G401.6 (cell line): ENCODE measurements around the gene S1PR3.
"Not testable (repeated sequence)": the region's sequence is repeated elsewhere in the genome, so short reads cannot be mapped to it uniquely, and the experiment has no call there.

Experiments used
- FAIRE-seq: peaks from 2 replicates; lab custom pipeline; 2012; peaks lifted over from hg19 to GRCh38; lab: Jason Lieb, UNC

S1PR3 gene

DNA sequence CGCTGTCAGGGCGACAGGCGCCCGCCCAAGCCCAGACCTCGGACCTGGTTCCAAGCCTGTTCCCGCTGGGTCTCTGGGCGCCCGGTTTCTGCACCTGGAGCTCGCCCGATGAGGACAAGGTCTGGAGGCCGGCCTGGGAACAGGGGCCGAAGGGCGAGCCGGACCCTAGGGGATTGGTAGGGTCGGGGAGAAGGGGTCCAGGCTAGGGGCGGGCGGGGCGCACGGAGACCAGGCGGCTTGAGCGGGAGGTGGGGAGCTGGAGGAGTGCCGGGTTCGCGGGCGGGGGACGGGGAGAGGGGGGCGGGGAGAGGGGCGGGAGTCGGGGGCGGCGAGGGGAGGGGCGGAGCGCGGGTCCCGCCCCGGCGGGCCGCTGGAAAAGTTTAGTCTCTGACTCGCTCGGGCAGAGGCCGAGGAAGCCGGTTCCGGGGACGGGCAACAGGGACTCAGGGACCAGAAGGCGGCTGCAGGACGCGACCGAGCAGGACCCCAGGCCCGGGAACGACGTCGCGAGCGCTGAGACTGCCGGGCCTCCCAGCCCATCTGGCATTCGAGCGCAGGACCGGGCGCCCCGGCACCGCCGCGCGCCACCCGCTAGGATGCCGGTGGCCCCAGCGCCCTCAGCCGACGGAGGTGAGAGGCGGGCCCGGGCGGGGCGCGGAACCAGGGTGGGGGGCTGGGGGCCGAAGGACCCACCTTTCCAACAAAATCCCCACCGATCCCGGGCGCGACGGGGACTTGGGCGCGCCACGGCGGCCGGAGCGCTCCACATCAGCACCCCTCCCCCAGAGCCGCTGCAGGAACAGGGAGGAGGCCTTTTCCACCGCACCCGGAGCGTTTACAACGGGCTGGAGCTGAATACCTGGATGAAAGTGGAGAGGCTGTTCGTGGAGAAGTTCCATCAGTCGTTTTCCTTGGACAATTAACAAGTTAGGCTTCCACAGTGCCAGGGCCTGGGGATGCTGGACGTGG, at the start of gene S1PR3:
Gene S1PR3 (plus strand): TSS at position 403 of the 969 bp plus-strand sequence. CDS start 9,733 bp downstream, outside the sequence.
- FAIRE-seq = no peak

DNA sequence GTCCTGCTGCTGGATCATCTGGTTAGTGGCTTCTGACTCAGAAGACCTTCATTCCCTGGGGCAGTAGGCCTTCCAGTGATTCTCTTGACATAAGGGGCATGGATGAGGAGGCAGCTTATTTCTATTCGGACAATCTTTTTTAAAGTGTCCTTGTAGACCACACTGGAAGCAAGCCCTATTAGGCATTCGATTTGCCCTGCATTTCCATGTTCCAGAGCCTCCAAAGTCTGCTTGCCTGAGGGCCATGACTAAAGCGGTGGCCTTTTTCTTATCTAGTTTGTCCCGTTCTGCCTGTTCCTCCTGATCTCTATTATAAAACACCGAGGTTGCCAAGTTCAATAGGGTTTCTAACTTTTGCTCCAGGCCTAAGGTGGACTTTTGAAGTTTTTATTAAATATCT, 49.7 kb upstream of the S1PR3 start:
- FAIRE-seq = not testable (repeated sequence)

DNA sequence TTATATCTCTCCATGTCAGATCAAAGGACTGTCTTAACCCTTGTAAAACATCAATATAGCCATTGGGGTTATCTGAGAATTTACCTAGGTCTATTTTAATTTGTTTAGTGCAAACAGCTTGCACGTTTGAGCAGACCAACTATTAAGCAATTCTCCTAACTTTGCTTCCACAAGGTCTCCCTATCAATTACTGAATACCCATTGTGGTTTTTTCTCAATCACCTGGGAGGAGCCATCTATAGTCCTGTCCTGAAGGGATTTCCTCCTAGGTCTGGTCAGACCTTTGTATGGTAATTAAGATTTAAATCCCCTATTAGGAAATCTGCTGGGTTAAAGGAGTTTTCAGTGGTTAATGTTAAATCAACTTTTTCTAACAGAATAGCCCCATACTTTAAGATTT, 48.9 kb upstream of the S1PR3 start:
- FAIRE-seq = no peak

DNA sequence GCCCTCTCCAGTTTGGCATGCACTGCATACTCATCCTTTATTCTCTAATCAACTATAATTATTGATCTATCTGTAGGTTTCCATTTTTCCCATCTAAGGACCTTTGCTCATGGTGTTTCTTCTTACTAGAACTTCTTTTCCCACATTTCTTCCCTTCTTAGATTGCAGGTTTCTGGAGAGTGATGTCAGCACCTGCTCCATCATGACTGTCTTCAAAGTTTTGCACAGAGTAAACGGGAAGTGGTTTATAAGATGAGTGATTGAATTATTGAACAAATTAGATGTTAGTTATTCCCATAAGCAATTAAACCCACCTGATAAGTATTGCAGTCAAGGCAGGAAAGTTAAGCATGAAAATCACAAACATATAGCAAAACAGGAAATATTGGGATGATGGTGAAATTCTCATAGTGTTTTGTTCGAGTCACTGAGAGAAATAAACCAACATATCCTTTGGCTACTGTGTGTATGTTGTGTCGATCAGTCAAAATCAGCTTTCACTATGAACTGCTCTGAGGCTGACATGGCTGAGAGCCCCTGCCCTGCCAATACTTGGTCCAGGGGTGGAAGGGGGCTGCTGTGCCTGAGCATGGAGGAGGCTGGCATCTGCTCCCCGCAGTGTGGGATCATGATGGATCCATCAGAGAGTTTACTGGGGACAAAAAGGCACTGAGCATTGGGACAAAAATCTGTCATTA, 45.5 kb upstream of the S1PR3 start:
- no peak for FAIRE-seq

DNA sequence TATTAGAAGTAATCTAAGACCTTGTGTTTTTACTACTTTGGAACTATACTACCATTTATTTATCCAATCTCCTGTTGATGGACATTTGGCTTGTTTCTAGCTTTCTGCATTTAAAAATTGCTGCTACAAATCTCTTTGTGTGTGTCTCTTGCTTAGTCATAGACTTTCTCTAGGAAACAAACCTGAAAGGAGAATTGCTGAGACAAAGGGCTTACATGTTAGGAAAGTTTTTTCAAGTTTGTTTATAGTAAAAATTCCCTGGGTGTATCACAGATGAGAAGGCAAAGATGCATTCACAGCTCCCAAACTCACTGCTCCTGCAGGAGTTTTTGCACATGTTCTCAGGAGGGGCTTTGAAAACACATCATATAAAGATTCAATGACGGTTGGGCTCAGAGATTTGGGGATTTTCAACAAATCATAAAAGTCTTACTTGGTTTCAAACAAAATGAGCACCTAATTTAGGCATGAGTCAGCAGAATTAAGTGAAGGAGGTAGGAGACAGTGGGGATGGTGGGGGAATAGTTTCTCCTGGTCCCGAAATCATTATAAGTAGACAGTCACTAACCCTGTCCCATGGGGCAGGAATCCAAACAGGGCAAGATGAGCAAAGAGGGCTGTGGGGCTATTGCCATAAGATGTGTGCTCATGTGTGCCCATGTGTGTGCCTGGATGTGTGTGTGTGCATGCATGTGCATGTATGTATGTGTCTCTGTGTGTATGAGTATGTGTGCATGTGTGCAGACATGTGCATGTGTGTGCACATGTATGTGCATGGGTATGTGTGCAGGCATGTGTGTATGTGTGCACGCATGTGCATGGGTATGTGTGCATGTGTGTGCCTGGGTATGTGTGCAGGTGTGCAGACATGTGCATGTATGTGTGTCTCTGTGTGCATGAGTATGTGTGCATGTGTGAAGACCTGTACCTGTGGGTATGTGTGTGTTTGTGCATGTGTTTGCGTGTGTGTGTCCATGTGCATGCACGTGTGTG, 43.4 kb upstream of the S1PR3 start:
- no peak for FAIRE-seq

DNA sequence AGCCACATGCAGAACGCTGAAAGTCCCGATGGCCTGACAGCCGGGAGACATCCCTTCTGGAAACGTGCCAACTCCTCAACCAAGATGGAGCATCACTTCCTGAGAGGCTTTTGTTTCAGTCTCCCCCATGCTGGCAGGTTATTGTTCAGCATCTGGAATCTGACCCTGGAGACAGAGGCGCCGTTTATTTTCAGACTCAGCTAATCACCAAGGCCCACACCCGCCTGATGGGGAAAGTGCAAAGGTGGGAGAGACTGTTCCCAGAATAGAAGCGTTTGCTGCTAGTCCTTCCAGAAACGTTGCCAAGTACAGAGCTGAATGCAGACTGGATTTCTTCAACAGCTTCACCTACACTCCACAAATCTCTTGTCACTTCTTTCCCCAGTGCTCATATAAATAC, 41.8 kb upstream of the S1PR3 start:
- no peak for FAIRE-seq

DNA sequence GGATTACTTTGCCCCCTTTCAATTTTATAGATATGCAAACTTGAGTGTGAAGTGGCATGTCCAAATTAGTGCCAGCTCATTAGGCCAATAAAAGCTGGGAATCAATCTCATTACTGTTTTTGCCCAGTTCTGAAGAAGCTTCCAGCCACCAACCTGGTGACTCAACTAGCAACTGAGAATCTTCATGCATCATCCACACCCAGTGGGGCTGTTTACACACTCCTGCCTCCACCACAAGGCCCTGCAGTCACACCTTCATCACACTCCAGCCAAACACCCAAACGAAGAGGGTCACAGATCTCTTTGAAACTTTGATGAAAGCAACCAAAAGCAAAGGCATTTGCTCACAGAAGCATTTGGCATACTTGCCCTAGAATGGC, 41.3 kb upstream of the S1PR3 start:
- FAIRE-seq = no peak

DNA sequence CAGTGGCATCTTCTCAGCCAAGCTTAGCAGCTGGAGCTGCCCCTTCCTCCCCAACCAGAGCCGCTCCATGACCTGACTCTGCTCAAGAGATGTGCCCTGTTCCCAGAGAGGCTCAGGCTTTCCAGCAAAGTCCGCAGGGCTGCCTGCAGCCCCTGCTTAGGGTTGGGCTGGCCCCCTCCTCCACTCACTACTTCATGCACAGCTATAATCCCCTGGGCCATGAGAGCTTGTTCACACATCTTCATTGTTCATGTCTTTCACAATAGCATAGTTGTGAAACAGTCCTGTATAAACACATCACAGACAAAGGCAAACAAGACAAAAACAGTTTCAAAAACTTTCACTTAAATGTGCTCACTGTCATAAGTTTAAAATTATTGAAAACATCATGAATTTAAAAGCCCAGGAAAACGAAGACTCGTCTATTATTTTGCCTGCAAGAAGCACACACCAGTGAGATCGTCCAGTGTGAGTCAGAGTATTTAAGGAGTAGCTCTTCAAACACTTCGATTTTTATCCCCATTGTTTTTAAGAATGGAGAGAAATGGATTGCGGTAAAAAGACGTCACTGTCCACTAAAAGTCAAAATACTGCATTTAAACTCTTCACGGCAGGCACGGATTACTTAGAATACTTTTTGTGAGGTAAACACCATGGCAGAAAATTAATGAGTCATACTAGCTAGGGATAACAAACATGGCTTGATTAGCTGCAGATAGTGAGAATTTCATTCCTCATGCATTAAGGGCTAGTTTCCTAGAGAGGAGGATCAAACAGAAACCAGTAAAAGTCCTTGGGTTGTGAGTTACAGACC, 40.7 kb upstream of the S1PR3 start:
- FAIRE-seq = no peak

DNA sequence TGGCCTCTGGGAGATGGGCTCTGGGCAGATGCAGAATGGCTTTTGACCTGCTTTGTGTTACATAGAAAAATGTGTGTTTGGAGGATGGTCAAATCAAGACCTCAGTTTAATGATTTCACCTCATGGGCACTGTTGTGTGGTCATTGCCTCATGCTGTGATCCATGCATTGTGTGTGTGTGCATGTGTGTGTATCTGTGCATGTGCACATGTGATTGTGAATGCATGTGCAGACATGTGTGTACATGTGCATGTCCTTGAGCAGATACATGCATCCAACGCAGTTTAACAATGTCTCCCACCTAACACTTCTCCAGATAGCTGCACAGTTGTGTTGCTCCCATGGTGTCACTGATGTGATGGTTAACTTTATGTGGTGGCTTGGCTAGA, 40.1 kb upstream of the S1PR3 start:
- FAIRE-seq = no peak

DNA sequence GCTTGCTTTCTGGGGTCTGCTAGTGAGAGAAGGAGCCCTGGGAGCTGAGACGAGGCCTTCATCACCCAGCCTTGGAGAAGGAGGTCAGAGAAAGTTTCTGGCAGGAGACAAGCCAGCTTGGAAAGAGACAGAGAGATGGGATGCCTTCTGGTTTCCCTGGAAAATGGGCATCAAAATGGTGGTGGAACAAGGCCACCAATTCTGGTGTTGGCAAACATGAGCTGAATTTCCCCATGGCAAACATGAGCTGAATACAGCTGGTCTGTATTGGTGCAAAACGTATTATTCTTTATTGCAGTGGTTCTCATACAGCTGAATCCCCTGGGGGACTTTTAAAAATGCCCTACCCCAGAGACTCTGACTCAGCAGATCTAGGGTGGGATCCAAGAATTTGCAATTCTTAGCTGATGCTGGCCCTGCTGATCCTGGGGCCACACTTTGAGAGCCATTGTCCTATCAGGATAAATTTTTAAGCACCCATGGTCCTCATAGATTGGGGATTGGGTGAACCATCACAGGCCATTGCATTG, 39.1 kb upstream of the S1PR3 start:
- FAIRE-seq = no peak

DNA sequence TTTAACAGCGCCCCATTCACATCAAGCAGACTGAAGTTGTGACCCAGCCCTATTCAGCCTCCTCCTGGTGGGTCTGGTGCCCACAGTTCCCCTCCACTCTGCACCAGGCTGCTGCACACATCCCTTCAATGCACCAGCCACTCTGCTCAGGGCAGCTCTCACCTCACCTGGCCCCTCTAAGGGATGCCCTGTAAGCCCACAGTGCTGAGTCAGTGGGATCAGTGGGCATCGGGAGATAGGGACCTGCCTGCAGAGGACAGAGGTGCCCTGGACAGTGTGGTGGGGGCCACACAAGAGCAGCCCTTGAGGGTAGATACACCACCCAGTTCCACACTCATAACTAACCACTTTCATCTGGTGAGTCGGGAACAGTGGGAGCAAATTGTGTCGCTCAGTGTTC, 38.3 kb upstream of the S1PR3 start:
- FAIRE-seq = no peak

DNA sequence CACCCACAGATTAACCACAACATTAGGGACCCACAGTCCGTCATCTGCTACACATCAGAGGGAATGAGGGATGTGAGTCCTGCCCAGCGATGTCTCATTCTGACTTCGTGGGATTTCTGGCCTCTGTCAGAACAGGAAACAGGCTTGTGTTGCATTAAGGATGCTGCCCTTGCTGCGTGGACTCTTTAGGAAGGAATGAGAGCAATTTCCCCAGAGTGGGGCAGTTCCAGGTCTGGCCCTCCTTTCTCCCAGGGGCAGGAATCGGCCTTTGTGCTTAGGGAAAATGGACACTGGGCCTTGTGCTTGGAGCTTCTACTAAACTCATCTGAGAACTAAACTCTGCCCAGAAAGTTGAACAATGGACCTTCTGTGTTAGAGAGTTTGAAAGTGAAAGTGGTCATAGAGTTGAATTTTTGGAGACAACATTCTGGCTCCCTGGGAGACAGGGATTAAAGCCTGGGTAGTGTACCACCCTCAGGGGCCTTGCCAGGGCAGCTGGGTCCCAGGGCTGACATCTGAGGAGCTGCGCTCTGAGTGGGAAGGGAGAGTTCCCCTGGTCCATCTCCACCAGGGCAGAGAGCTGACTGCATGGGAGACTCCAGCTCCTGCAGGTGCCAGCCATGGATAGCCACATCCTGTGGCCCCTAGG, 37.8 kb upstream of the S1PR3 start:
- FAIRE-seq = no peak

DNA sequence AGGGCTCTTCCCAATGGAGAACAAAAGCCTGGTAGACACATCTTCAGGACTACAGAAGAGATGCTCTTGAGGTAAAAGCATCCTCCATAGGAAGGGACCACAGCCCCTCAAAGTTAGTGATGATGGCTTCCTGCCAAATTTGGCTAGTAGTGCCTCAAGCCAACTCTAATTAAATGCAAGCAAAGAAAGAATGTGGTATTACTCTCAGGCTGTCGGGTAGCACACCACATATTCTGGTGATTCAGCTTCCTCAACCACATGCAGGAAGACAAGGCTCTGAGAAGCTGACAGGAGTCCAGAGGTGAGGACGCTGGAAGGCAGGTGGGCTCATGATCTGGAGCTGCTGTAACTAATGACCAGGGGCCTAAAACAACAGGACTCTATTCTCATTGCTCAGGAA, 37.2 kb upstream of the S1PR3 start:
- no peak for FAIRE-seq

DNA sequence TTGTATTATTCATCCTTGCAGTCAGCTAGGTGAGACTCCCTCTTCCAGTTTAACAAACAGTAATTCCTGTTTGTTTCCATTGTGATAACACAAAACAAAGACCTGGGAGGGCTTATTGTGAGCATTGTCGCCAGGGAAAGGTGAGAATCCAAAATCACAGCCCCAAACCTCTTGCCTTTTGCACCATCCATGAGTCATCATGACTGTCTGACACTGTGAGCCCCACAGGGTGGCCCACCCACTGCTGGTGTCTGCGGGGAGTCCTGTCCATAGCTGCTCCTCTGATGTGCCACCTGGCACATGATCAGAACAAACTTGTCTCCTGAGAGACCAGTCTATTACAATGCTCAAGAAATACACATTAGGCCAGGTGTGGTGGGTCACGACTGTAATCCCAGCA, 33.7 kb upstream of the S1PR3 start:
- FAIRE-seq = no peak

DNA sequence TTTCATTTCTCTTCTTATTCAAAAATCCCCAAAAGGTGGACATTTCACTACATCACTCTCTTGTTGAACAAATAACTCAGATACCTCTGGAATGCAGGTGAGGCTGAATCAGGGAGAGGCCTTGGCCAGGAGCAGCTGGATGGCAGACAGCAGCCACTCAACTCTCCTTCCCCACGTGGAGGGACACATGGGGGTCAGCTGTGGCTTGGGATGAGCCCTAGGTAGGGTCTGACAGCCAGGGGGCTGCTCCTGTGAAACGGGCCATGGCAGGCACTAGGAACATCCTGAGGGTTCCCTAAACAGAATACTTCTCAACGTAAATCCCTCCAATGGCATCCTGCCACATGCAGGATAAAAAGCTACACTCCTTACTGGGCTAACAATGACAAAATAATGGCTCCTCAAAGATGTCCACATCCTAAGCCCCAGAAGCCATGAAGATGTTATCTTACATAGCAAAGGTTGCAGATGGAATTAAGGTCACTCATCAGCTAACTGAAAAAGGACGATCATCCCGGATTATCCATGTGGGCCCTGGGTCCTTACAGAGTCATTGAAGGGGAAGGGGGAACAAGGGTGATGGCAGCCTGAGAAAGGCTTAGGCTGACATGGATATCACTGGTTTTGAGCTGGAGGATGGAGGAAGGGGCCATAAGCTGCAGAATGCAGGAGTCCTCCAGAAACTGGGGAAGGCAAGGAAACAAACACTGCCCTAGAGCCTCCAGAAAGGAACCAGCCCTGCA, 31.4 kb upstream of the S1PR3 start:
- no peak for FAIRE-seq

DNA sequence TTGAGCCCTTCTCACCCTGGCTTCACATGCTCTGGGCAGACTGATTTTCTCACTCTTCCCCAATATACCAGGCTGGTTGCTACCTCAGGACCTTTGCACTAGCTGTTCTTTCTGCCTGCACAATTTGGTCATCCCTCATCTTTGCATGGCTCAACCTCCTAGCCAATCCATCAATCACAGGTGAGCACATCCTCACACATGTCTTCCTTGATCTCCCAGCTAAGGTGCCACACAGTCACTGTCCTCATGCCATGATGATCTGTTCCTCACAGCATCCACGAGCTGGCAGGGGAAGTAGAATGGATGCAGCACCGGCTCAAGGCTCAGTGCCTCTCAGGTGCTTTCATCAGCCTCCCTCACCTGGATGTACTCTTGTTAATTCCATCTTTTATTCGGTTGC, 30.6 kb upstream of the S1PR3 start:
- no peak for FAIRE-seq

DNA sequence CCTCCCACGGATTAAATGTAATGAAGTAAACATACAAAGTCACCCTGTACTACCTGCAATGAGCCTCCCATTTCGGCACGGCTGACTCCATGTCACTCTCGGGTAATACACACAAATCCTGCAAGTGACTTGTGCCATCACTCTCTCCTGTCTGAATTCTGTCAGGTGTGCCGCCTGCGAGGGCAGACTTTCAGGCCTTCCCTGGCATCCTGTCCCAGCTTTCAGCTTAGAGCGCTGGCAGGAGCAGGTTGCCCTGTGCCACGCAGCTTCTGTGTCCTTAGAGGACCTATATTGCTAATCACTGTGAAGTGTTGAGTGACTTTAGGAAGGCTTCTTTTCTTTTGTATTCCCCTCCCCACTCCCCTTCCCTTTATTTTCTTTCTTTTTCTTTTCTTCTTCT, 25.8 kb upstream of the S1PR3 start:
- FAIRE-seq = no peak

DNA sequence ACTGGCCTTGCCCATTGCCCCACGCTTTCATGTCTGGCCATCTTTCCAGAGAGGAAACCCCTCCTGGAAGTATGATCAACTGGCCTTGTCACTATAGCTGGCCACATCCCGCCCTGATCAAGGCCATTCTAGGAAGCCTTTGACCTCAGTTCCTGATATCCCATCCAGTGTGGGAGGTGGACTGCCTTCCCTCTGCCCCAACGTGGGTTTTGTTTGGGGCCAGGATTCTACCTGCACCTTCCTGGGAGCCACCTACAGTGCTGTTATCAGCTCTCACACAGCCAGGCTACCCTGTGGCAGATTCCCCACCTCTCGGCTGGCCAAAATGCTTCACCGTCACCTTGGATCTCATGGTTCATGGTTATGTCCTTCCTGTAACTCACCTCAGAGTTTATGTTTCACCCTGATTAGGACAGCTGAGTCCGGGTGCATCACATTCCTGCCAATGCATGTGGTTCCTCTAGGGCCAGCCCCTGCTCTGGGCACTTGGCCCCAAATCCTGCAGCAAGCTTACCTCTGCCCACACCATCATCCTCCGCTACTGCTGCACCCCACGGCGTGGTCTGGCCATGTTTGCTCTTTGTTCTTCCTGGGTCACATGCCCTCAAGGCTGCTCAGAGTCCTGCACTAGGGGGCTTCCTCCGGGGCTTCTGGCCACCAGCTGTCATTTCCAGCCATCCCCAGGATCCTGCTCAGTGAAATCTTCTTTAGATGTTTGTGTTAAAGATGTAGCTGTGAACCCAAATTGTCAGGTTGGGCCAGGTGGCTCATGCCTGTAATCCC, 24.2 kb upstream of the S1PR3 start:
- FAIRE-seq = no peak

DNA sequence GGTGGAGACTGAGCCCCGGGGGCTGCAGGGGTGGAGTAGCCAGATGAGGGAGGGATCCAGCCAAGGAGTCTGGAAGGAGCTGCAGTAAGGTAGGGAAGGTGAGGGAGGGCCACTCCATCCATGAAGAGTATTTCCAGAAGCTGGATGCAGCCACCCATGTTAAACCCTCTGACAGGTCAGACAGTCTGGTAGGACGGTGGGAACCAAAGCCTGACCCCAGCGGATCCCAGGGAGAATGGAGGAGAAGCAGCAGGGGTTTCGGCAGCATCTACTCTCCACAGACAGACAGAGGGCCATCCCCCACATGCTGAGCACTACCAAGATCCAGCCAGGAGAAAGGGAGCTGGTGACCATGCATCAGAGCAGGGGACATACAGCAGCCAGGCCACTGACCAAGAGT, 22.5 kb upstream of the S1PR3 start:
- FAIRE-seq = no peak
